Smooth muscle cell (in vitro differentiated cells): ENCODE measurements around the gene GLIS1. TPM values are rescaled to one million over a fixed set of nuclear protein-coding genes. Genes with fewer than 3 reads are reported as not detected.

Experiments
- DNase-seq: peaks from one replicate; lab custom pipeline; 2025; ENCODE audit not compliant: unreplicated experiment; lab: John Stamatoyannopoulos, UW
- H2AFZ ChIP-seq: fragments of 200-600 bp; sonication (generic); 2 replicates; pipeline ENCODE4 v1.6.0; 2016; ENCODE audit warnings: antibody characterized with exemption, low read depth, mild to moderate bottlenecking
- H3F3A ChIP-seq: fragments of 200-600 bp; sonication (generic); 2 replicates; pipeline ENCODE4 v1.6.0; 2017; ENCODE audit warnings: antibody characterized with exemption, low read depth
- H3K27ac ChIP-seq: fragments of 200-600 bp; sonication (generic); 2 replicates; pipeline ENCODE4 v1.5.1; 2016; ENCODE audit warnings: low read depth, mild to moderate bottlenecking
- H3K27me3 ChIP-seq: fragments of 200-600 bp; sonication (generic); 2 replicates; pipeline ENCODE4 v1.6.1; 2016; ENCODE audit warnings: low read depth, mild to moderate bottlenecking
- H3K36me3 ChIP-seq: fragments of 200-600 bp; sonication (generic); 2 replicates; pipeline ENCODE4 v1.5.1; 2016; ENCODE audit warnings: low read depth
- H3K4me1 ChIP-seq: fragments of 200-600 bp; sonication (generic); 2 replicates; pipeline ENCODE4 v1.5.1; 2016; ENCODE audit warnings: low read depth
- H3K4me2 ChIP-seq: fragments of 200-600 bp; sonication (generic); 2 replicates; pipeline ENCODE4 v1.6.0; 2016; ENCODE audit warnings: mild to moderate bottlenecking
- H3K4me3 ChIP-seq: fragments of 200-600 bp; sonication (generic); 2 replicates; pipeline ENCODE4 v1.5.1; 2016; ENCODE audit warnings: mild to moderate bottlenecking
- H3K79me2 ChIP-seq: fragments of 200-600 bp; sonication (generic); 2 replicates; pipeline ENCODE4 v1.6.0; 2016; ENCODE audit warnings: low read depth, mild to moderate bottlenecking
- H3K9ac ChIP-seq: fragments of 200-600 bp; sonication (generic); 2 replicates; pipeline ENCODE4 v1.6.0; 2016; ENCODE audit warnings: low read depth
- H3K9me3 ChIP-seq: fragments of 200-600 bp; sonication (generic); replicated peaks from 2 replicates; pipeline ENCODE4 v1.5.1; 2016; ENCODE audit warnings: low read depth
- H4K20me1 ChIP-seq: fragments of 200-600 bp; sonication (generic); 2 replicates; pipeline ENCODE4 v1.6.0; 2016; ENCODE audit warnings: low read depth
- CTCF ChIP-seq: fragments of 200-600 bp; sonication (generic); IDR thresholded peaks from 2 replicates; pipeline ENCODE4 v1.5.1; 2017; ENCODE audit warnings: borderline replicate concordance, mild to moderate bottlenecking, antibody characterized with exemption; ENCODE audit not compliant: insufficient read depth, poor library complexity, severe bottlenecking
- WGBS: methylation state at CpG from one replicate; pipeline ENCODE4 v1.1.7; 2016; ENCODE audit warnings: low lambda C conversion rate; 5-methylcytosine and 5-hydroxymethylcytosine counted together
- polyA plus RNA-seq: library from polyadenylated mRNA; unstranded; fragments of >200 nt; fragmentation: Nextera tagmentation; extraction: Ambion mirVana; gene quantifications from 2 replicates; pipeline ENCODE4 v1.2.1, GENCODE V29; 2016
- total RNA-seq: library from RNA; depleted of rRNA; stranded (reverse); fragments of >200 nt; gene quantifications from 2 replicates; pipeline ENCODE4 v1.2.3, GENCODE V29; 2014

The GLIS1 gene
- total and polyA plus RNA-seq, 2 experiments from 2014 or later = 0.36 to 4.9 TPM

GRCh38 chr1:53777272-53777671 lies 38.3 kb upstream of the GLIS1 start:
- no peak overlapping the region for H3K27ac ChIP-seq
- no peaks in the 10 kb centered on the region for H3K9me3 ChIP-seq
- H3K27me3 ChIP-seq = no peaks in the 10 kb centered on the region
- H2AFZ ChIP-seq = no peak overlapping the region
- no peak for DNase-seq
- H3K9ac ChIP-seq = no peak overlapping the region
- no peaks in the 10 kb centered on the region for H3K36me3 ChIP-seq
- H3K4me1 ChIP-seq = no peaks in the 10 kb centered on the region
- H4K20me1 ChIP-seq = no peaks in the 10 kb centered on the region
- H3F3A ChIP-seq = no peaks in the 10 kb centered on the region
- no peaks in the 10 kb centered on the region for H3K79me2 ChIP-seq
- WGBS = 97% methylated on average over 1 of the region's 1 CpG
- TF ChIP-seq CTCF = no peak
- H3K4me2 ChIP-seq = no peak overlapping the region
- H3K4me3 ChIP-seq = no peak overlapping the region

GRCh38 chr1:53771648-53772047 lies 32.7 kb upstream of the GLIS1 start:
- WGBS = 34% methylated on average over 2 of the region's 2 CpGs
- H3K36me3 ChIP-seq = no peaks in the 10 kb centered on the region
- H3K9me3 ChIP-seq = no peaks in the 10 kb centered on the region
- H3F3A ChIP-seq = peaks cover under 1% of the 10 kb centered on the region
- TF ChIP-seq CTCF = no peak
- peaks cover 10% of the 10 kb centered on the region for H3K4me1 ChIP-seq
- no peaks in the 10 kb centered on the region for H4K20me1 ChIP-seq
- no peak overlapping the region for H2AFZ ChIP-seq
- H3K79me2 ChIP-seq = no peaks in the 10 kb centered on the region
- no peak overlapping the region for H3K4me3 ChIP-seq
- H3K27me3 ChIP-seq = no peaks in the 10 kb centered on the region
- H3K4me2 ChIP-seq = peak overlapping the region; percentile 26
- H3K9ac ChIP-seq = peak overlapping the region; percentile 15
- H3K27ac ChIP-seq = peak overlapping the region; percentile 66
- DNase-seq = no peak

GRCh38 chr1:53769780-53770179 lies 30.8 kb upstream of the GLIS1 start:
- no peaks in the 10 kb centered on the region for H4K20me1 ChIP-seq
- H3K9ac ChIP-seq = no peak overlapping the region
- WGBS = 28% methylated on average over 1 of the region's 1 CpG
- H3K36me3 ChIP-seq = no peaks in the 10 kb centered on the region
- H3K27me3 ChIP-seq = no peaks in the 10 kb centered on the region
- TF ChIP-seq CTCF = no peak
- H3K9me3 ChIP-seq = no peaks in the 10 kb centered on the region
- peak overlapping the region; percentile 46 for H3K4me2 ChIP-seq
- no peak overlapping the region for H3K4me3 ChIP-seq
- H2AFZ ChIP-seq = no peak overlapping the region
- peak overlapping the region; percentile 43 for H3K27ac ChIP-seq
- peaks cover 14% of the 10 kb centered on the region for H3K4me1 ChIP-seq
- peaks cover 6% of the 10 kb centered on the region for H3F3A ChIP-seq
- DNase-seq = no peak
- no peaks in the 10 kb centered on the region for H3K79me2 ChIP-seq

- peak overlapping the region; percentile 43 for H3K27ac ChIP-seq
- peaks cover 14% of the 10 kb centered on the region for H3K4me1 ChIP-seq
- H3K79me2 ChIP-seq = no peaks in the 10 kb centered on the region
- H3K9me3 ChIP-seq = no peaks in the 10 kb centered on the region
- no peak overlapping the region for H3K9ac ChIP-seq
- no peaks in the 10 kb centered on the region for H4K20me1 ChIP-seq
- H3K4me3 ChIP-seq = no peak overlapping the region
- no peaks in the 10 kb centered on the region for H3K27me3 ChIP-seq
- peaks cover 6% of the 10 kb centered on the region for H3F3A ChIP-seq
- H2AFZ ChIP-seq = no peak overlapping the region
- H3K4me2 ChIP-seq = no peak overlapping the region
- H3K36me3 ChIP-seq = no peaks in the 10 kb centered on the region
- 96% methylated on average over 1 of the region's 1 CpG for WGBS
- DNase-seq = no peak
- TF ChIP-seq CTCF = no peak
These were observed 30.2 kb upstream of the GLIS1 start for GRCh38 chr1:53769184-53769583.
